NCI-H1417 treated with DMSO at 0.1 percent for 48 hours (cell line): ENCODE data around the gene HOXA7.

ENCODE experiments used
- DNase-seq: peaks from one replicate; lab custom pipeline; 2025; lab: John Stamatoyannopoulos, UW

HOXA7 gene

DNA sequence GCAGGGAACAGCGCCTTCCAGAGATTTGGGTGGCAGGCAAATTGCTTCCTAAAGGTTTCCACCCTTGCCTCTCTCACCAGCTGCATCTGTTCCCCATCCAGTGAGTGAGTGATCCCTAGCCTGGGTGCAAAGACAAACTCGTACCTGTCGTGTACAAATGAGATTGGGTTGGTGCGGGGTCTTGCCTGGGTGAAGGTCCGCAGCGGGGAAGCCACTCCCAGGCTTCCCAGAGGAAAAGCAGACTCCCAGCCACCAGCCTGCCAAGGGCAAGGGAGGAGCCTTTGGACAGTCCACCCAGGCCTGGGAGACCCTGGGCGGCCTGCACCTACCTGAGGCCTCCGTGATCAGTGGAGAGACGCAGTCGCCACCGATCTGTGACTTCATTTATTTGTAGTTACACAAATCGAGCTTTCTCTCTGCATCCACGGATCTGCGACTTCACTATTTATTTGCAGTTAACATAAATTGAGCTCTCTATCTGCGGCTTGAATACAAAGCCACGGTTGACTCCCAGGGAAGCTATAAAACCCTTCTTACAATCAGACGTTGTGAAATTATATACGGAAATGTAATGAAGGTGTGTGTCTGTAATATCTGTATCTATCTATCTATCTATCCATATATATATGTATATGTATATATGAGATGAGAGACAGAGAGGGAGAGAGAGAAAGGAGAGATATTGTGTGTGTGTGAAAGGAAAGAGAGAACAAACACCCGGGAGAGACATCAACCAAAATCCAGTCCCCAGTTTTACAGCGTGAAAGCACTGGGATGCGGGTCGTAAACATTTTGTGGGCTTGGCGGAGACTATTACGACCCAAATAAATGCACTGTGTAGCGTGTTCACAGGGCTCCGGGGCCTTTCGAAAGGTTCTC, 3.0 kb upstream of the HOXA7 start:
- DNase-seq: no peak

DNA sequence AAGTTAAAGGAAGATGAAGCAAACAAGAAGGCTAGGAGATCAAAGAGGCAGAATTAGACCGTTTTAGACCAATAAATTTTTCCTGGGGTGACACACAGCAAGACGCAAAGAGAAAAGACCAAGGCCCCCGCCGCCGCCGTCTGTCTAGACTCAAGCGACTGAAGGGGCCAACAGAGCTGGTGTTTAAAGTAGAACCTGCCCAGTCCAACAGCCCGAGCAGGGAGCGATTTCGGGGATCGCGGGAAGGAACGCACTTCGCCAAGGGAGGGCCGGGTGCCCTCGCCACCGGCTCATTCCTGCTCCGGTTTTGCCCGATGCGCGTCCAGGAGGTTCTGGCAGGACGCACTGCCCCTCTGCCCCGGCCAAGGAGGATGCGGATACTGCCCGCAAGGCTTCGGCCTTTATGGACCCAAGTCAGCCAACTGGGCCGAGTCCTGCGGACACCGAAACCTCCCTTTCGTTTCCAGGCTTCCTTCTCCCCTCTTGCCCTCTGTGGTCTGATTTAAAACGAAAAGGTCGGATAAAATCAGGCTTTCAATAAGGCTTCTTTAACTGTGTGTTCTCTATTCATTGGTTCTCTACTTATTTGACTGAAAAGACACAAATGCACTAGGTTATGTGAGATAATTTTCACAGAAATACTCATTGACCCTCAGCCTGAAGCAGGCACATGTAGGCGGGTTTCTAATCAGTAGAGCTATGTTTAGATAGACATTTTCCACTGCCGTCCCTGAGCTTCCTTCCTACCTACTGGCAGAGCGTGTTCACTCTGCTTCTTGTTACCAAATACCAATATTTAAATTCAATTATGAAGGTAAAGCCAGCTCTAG, 2.2 kb upstream of the HOXA7 start:
- no peak for DNase-seq

DNA sequence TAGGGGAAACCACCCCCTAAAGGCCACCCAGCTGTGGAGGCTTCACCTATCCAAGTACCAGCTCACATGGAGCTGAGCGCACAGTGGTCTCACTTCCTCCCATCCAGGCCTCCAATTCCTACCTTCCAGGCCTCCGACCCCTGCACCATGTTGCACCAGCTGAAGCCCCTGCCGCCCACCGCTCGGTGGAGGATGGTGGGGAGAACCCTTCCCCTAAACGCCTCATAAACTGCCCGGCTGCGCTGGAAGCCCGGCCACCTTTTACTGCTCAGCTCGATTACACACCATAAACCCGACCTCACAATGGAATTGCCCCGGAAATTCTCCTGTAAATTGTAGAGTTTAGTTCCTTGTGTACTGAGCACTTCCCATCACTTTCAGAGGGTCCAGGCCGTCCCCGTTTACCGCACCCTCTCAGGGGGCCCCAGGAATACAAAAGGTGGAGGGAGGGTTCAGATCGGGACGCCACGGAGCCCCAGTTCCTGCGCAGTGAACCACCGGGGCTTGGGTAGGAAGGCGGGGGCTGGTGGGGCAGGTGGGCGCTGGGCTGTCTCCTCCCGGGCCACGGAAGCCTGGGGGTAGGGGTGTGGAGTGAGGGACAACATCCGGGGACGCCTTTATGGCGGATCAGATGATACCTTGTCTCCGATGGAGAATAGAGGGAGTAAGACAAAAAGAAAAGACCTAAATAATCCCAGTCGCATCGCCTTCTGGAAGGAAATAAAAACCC, 1.4 kb upstream of the HOXA7 start:
- DNase-seq: no peak

DNA sequence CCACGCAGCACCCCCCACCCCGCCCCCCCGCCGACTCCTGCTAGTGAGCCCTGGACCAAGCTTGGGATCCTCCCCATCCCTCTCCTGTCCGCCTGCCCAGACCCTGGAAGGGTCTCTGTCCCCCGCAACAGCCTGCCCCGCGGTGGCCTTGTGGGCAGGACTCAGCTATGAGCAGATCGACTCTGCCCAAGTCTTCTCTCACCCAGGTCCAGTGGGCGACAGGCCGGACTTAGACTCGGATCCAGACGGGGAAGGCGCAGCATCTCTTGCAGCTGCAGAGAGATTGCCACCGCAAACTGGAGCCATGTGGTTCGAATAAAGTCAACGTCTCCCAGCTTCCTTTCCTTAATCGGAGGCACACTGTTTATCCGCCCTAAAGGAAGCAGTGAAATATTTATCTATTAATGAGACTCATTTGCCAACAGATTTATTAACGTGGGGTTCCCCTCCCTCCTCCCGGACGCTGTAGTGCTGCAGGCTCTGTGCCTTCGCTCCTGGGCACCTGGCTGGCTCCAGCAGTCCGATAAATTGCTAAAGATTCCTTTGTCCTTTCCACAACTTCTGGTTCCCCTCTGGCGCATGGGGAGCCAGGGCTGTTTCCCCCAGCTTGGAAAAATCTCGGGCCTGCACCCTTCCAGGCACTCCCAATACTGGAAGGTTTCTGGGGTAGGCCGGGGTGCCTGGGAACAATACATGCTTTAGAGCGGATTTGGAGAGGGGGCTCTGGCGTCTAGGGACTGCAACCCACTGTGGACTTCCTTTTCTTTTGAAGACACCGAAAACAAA, 634 bp upstream of the HOXA7 start:
- DNase-seq: no peak

GRCh38 chr7:27155816-27156507, 513 bp downstream of the HOXA7 start:
- no peak for DNase-seq

DNA sequence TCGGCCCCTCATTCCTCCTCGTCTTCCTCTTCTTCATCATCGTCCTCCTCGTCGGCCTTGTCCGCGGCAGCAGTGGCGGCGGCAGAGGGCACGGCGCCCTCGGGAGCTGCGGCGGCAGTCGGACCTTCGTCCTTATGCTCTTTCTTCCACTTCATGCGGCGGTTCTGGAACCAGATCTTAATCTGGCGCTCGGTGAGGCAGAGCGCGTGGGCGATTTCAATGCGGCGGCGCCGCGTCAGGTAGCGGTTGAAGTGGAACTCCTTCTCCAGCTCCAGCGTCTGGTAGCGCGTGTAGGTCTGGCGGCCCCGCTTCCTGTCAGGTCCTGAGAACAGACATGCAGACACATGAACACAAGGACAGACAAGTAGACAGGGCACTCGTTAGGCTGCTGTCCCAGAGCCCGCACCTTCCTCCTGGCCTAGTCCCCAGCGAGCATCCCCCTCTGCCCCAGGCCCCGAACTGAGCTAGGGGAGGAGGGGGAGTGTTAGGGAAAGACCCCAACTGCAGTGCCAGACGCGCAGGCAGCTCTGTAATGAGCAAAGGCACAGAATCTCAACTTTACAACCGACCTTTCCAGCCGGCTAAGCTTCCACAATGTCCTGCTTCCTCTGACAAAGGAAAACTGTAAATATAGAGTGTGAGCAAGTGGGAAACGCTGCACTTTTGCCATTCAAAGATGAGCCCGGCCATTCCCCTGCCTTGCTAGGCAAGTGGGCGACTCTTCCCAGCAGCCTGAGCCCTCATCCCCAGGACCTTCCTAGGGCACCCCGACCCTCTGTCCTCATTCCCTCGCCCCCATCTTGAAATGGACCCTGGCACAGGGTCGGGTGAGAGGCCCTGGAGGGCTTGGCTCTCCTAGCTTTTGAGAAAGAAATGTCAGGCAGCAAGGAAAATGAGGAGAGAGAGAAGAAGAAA, 1.3 kb downstream of the HOXA7 start:
- DNase-seq: no peak

DNA sequence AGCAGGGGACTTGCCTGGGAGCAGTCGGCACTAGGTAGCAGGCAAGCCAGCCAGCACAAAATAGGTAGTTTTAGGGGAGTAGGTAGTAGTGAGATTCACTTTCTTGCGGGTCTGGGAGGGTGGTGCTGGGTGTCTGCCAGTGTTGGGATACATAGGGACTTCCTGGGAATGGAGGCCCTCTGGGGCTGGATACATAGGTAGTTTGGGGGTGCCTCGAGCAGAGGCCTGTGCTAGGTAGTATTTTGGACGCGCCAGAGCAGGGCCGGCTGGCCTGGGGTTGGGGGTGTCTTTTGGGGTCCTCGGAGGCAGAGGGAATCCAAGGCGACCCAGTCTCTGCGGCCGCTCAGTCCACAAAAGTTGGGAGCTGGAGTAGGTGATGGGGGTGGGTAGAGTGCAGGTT, 2.1 kb downstream of the HOXA7 start:
- no peak for DNase-seq

DNA sequence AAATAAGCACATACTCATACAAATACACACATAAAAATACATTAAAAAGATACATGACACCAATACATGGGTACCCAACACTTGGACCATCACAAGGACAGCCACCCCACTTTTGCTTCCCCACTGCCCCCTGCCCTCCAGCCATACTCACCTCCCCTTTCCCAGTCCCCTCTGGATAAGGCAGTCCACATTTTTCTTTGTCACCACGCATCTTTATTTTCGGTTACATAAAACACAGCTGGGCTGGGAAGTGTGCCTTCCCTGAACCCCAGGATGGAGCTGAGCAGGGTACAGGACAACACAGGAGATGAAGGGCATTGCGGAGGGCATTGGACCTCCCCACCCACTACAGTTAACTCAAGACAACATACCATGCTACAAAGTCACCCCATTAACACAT, 2.9 kb downstream of the HOXA7 start:
- DNase-seq: no peak

DNA sequence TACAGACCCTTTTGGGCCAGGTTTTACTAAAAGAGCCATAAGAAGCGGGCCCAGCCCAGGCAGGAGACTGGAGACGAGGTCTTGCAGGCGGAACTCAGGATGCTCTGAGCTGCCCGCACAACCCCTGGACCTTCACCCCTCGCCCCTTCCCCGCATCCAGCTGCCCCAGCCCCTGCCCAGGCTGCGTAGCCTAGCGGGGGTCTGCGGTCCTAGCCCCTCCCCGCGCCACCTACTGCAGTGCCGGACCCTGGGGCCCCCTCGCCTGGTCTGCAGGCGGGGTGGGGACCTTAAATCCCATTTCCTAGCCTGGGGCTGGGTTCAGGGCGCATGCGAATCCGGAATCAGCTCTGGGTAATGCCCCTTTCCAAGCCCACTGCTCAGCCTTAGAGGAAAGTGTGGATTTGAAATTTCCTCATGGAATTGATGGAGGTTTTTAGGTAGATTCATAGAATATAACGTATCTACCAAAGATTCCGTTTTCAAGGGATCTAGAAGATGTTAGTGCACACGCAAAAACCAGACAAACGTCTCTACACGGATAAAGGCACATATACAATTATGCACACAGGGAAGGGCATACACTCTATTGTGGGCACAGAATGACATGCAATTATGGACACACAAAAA, 3.5 kb downstream of the HOXA7 start:
- DNase-seq: no peak

DNA sequence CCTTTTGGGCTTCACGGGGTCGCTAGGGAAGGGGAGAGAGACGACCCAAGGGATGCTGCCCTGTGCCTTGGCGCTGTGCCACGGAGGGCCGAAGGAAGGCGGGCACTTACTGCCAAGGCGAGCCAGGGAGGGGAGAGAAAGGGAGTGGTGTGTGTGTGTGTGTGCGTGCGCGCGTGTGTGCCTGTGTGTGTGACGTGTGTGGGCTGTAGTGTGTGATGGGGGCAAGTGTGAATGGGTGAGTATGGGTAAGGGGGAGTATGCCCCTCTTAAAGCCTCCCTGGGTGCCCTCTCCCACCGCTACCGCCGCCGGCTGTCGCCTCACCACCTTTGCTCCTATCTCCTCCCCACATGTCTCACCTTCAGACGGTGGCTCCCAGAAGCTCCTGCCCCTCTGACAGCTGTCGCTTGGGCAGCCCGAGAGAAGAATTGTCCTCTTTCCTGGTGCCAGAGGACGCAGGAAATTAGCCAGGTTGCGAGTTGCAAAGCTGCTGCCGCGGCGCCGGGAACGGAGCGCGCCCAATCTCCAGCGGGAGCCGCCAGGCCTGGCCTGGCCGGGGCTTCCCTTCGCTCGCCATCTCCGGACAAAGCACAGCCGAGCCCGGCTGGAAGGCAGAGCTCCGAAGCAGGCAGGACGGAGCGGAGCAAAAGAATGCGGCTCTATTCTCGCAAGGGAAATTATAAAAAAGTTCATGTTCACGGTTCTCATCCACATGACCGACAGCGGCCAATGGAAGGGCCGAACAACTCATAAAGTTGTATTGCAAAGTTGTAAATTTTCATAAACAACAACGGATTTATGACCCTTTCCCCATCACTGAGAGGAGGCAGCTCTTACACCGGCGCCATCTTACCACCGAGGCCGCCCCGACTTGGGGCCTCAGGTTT, 4.3 kb downstream of the HOXA7 start, which contains the start of gene HOXA3:
TSS of gene HOXA3 (minus strand) at position 653 of the 885 bp plus-strand sequence. CDS start 41,943 bp downstream, outside the sequence.
- DNase-seq: no peak

DNA sequence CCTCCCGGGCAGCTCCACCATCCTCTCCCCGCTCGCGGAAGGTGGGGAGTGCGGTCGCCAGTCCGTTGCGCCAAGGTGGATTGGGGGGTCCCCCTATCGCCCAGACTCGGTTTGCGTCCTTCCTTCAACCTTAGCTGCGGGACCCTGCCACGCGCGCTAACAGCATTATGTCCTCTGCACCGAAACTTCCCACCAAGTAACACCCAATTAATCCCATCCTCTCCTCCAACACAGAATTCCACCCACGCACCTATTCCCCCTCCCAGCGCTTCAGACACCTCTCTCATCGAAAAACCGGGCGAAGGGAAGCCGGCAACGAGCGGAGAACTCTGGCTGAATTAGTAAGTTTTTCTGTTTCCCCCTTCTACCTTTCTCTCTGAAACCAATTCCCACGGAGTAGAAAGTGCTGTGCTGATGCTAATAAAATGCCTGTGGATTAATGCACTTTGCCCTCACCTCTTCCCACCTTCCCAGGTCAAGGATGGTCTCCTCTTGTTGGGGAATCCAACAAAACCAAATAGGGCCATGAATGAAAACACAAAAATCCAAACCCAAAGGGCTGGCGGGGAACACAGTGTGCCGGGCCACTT, 5.0 kb downstream of the HOXA7 start:
- DNase-seq: no peak

DNA sequence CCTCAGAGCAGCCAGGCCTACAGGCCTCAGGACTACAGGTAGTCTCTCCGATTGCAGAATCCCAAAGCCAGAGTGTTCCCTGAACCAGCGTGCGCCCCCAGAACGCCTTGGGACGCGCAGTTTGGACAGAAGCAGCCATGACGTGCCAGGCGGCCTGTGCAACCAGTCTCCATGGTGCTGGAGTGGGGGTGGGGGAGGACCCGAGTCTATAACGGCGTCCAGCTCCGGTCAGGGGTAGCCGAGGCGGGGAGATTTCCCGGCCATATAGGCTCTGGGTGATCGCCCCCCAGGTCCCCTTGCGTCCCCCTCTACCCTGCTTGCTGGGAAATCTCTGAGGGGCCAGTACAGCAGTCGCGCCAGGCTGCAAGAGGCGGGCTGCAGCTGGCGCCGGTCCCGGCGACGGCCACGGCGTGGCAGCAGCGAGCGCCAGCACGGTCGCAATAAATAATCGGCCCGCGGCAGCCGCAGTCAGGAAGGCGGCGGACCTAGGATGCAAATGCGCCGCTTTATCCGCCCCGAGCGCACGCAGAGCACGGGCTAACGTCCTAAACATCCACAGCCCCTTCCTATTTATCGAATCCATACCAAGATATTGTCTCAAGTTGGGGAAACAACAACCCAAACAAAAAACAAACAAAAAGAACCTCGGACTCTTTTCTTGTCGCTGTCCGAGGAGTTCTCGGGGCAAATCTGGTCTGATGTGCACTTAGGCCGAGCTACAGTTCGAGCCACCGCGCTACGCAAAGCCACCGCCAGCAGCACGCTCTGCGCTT, 5.7 kb downstream of the HOXA7 start:
- no peak for DNase-seq

GRCh38 chr7:27149842-27150567, 6.5 kb downstream of the HOXA7 start:
- DNase-seq: no peak

GRCh38 chr7:27148756-27149641, 7.5 kb downstream of the HOXA7 start:
- no peak for DNase-seq

DNA sequence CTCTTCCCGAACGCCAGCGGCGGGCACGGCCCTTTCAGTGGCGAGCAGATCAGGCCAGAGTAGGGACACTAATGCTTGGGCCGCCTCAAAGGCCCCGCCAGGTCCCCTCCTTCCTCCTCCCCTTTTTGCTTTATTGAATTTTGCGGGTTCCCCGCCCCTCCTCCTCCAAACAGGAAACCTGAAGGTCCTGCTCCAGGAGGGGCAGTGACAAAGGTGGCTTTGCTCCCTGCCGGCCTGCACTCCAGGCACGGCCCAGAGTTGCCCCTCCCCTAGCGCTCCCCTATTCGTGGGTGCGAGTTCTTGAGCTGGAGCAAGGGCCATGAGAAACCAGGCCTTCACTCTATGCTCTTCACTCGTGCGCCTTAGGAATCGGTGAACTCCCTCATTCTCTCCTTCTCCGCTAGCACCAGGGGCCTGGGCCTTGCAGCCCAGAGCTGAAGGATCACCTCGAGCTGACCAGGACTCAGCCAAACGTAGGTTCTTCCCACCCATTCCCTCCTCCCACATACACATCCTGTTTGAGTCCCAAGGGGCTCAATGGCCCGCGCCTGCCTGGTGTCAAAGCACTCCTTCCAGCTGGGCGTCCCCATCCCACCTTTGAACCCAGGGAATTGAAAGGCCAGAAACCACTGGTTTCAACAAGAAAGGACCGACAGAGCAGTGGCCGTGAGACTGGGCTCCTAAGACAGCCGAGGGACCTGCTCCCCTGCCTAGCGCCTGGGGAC, 8.3 kb downstream of the HOXA7 start:
- no peak for DNase-seq
